OCI-M2 (cell line): ENCODE data around the gene FAM135A.
"Not testable (repeated sequence)": the region's sequence is repeated elsewhere in the genome, so short reads cannot be mapped to it uniquely, and the experiment has no call there.

Experiments
- DNase-seq: peaks from one replicate; lab custom pipeline; 2025; ENCODE audit not compliant: unreplicated experiment; lab: John Stamatoyannopoulos, UW

FAM135A gene

GRCh38 chr6:70396163-70396562 lies 17.1 kb upstream of the FAM135A start:
- DNase-seq, result no peak

GRCh38 chr6:70396796-70397729 lies 16.2 kb upstream of the FAM135A start:
- DNase-seq, result no peak

DNA sequence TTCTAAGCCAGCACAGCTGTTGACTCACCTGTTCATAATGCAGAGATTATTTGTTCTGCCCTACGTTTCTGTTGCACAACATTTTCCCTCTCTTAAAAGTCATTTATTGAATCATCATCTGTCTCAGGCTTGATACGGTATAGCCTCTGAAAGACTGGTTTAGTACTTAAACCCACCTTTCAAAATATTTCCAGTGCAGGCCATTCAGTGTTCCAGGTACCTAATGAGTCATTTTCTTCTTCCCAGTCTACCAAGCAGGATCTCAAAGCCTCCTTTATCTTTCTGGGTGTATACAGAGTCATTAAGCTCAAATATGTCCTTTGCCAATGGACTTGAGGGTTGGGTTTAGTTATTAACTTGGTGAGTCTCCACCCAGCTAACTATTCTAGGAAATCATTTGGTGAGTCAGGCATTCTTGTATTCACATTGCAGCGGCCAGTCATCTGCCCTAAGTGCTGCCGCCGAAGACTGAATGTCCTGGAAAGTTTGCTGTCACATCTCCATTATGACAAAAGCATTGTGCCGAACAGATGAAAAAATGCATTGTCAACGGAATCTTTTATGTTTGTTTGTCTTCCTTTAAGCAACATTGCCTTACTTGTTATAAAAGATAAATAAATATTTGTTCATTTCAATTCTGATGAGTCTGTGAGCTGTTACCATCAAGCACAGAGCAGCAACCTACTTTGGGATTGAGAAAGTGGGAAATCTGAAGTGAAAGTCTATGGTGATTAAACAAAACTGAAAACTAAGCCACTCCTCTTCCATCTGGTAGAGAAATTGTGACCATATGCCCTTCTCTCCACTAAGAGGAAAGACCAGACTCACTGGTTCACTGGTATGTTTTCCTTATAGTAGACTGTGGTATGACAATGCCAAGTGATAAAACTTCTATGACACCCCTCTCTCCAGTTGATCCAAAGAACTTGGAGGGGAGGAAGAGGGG lies 14.3 kb upstream of the FAM135A start:
- DNase-seq, result no peak

DNA sequence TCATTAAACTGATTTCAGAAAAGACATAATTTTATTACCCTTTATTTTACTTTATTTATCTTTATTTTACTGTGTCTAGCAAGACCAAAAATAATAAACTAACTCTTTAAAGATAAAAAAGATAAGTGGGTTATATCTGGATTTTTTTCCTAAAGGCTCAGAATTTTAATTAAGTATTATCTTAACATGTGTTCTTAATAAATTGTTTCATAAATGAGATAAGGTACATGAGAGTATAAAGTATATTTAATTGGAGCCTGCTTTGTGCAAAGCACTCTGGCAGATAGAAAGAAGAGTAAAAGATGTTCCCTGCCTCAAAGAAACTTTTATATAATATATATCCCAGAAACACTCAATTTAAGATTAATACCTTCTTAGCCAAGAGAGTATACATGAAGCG lies 8.7 kb upstream of the FAM135A start:
- DNase-seq, result no peak

- no peak for DNase-seq
Observed at GRCh38 chr6:70409216-70409615, 4.1 kb upstream of the FAM135A start.

- DNase-seq, result no peak
Observed at GRCh38 chr6:70411542-70412251, 1.6 kb upstream of the FAM135A start.

- no peak for DNase-seq
Observed at GRCh38 chr6:70412252-70413113, 825 bp upstream of the FAM135A start.

GRCh38 chr6:70413992-70414494 lies 735 bp downstream of the FAM135A start:
- no peak for DNase-seq

DNA sequence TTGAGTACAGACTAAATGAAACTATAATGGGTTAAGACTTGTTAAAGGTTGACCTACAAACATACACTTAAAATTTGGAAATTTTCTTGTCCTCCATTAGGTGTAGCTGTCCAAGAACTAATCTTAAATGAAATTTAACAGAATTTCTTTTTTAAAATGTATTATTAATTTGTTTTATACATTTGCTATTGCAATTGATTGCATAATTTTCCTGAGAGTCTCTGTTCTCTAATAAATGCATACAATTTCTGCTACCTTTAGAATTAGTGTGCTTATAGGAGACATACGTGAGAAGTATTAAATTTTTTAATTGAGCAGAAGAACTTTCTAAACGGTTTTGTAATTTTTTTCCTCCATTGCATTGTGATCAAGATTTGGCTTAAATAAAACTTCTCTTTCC lies 1.5 kb downstream of the FAM135A start:
- no peak for DNase-seq

DNA sequence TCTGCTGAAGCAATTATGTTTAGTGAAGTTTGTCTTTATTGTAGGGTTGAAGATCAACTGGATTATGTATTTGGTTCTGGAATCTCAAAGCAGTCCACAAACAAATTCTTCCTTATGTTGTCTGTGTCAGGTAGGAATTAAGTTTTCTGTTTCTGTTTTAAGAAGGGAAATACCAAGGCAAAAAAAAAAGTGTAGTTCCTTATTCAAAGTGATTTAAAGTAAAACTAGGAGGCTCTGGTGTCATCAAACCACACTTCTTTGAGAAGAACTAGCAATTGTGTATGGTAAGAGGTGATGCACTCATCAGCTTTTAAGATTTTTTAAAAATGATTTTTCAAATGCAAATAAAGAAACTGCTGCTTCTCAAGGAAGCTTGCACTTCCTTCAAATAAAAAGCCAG lies 1.9 kb downstream of the FAM135A start:
- DNase-seq, result no peak

DNA sequence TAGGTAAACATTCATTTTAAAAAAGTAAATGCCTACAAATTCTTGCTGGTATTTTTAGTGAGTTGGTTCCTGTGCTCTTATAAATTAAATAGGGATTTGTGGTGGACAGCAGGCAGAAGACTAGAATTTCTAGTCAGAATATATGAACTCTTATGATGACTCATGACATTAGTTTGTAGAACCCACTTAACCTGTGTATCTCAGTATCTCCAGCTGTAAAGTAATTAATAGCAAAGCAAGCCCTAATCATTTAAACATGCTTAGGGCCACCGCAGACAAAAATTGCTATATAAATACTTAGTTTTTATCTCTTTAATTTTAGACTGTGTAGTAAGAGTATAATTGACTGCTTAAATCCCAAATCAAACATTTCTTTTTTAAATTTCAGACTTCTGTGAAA lies 2.4 kb downstream of the FAM135A start:
- DNase-seq, result no peak

GRCh38 chr6:70421509-70421908 lies 8.2 kb downstream of the FAM135A start:
- DNase-seq, result no peak

DNA sequence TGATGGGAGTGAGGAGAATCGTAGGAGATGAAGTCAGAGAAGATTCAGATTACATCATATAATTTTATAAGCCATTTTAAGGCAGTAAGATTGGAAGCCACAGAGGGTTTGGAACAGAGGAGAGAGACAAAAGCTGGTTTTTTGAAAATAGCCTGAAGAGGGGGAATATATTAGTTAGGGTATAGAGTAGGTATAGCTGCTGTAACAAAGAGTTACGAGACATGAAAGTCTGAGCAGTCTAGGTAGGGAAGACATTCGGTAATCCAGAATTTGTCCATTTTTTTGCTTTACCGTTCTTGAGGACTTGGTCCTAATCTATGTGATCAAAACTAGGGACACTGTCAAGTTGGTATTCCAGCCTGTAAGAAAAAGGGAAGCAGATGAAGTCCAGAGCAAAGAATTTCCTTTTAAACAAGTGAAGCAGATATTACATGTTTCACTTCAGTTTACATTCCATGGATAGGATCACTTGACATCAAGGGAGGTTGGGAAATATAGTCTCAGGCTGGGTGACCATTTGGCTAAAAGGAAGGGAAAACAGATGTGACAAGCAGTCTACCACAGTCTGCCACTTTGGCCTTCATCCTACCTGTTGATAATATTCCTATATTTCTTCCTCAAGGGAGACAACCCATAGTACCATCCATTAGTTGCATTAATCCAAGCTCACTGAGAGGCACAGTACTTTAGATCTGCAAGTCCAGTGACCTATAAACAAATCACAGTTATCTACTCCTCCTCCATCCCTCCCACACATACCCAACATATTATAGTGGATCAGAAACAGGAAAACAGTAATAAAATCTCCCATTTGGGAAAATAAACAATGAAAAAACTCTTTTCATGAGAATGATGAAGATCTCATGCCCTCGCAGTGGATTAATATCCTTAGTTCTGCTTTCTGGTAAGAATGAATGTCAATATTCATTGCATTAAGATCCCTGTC lies 10.2 kb downstream of the FAM135A start:
- no peak for DNase-seq

DNA sequence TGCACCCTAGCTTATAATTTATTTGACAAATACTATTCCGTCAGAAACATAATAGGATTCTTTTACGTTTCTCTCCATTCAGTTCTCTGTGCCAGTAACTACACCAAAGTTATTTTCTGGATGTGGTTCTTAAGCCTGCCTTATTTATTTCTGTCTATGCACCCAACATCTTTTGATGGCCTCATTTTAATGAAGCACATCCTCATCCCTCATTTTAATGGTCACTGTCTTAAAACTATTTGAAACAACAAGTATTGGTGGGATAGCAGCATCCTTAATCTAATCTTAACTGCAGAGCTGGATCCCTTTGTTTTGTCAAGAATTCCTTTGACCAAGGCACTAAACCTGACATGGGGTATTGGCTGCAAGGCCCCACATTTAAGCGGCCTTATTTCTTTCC lies 11.0 kb downstream of the FAM135A start:
- DNase-seq, result no peak

- DNase-seq, result no peak
Observed at GRCh38 chr6:70436320-70436719, 23.0 kb downstream of the FAM135A start.

DNA sequence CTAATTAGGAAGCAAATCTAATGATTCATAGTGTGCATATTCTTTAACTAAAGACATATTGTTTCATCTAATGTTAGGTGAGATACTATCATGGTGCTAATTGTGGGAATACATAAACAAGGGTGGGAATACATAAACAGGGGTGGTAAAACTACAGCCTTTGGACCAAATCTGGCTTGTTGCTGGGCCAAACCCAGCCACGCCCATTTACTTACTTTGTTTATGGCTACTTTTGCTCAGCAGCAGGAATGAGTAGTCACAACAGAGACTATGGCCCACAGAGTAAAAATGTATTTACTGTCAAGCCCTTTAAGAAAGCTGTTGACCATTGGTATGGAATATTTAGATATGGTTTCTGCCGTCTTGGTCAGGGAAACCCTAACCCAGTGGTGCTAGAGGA lies 31.7 kb downstream of the FAM135A start:
- no peak for DNase-seq

- DNase-seq, result not testable (repeated sequence)
Observed at GRCh38 chr6:70447343-70448070, 34.2 kb downstream of the FAM135A start.

DNA sequence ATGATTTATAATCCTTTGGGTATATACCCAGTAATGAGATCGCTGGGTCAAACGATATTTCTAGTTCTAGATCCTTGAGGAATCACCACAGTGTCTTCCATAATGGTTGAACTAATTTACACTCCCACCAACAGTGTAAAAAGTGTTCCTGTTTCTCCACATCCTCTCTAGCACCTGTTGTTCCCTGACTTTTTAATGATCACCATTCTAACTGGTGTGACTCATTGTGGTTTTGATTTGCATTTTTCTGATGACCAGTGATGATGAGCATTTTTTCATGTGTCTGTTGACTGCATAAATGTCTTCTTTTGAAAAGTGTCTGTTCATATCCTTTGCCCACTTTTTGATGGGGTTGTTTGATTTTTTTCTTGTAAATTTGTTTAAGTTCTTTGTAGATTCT lies 40.6 kb downstream of the FAM135A start:
- DNase-seq, result not testable (repeated sequence)
